ENCODE measurements around the gene PDE4D. TPM values are rescaled to one million over a fixed set of nuclear protein-coding genes. Genes with fewer than 3 reads are reported as not detected.

PDE4D gene
- total RNA-seq, 1 donor from 2014 or later = 44.8 TPM

- intact Hi-C loops (cut with DNase I) = no loop called here
- TF ChIP-seq CTCF (IDR thresholded peaks at IDR 0.05) = no peak
Measured at GRCh38 chr5:59583151-59583809, 310.2 kb downstream of the PDE4D start.

GRCh38 chr5:59582746-59583145, 310.8 kb downstream of the PDE4D start:
- peaks cover 0 to 2% of the 10 kb centered on the region in 2 donors for H3K4me1 ChIP-seq
- no peak for DNase-seq (ENCODE audit: low spot score in 2 of 2)
- intact Hi-C loops (cut with DNase I) = no loop called here
- no peak overlapping the region for H3K27ac ChIP-seq
- no peaks in the 10 kb centered on the region for H3K36me3 ChIP-seq
- TF ChIP-seq CTCF (IDR thresholded peaks at IDR 0.05) = no peak
- no peak overlapping the region for H3K4me3 ChIP-seq
- H3K9me3 ChIP-seq = no peaks in the 10 kb centered on the region
- H3K27me3 ChIP-seq = no peaks in the 10 kb centered on the region

More at GRCh38 chr5:59583151-59583809, 310.2 kb downstream of the PDE4D start:
- Histone ChIP-seq H3K27ac (no peak overlapping the region), H3K27me3 (no peaks in the 10 kb centered on the region), H3K36me3 (no peaks in the 10 kb centered on the region), H3K9me3 (no peaks in the 10 kb centered on the region), H3K4me3 (no peak overlapping the region), H3K4me1 (peaks cover 0 to 3% of the 10 kb centered on the region in 2 donors)
- no peak for DNase-seq (ENCODE audit: low spot score in 2 of 2)

- intact Hi-C loops (cut with DNase I) = no loop called here
- Histone ChIP-seq H3K4me3 (no peak overlapping the region), H3K4me1 (no peaks in the 10 kb centered on the region), H3K27ac (no peak overlapping the region), H3K27me3 (no peaks in the 10 kb centered on the region), H3K9me3 (no peaks in the 10 kb centered on the region), H3K36me3 (no peaks in the 10 kb centered on the region)
- TF ChIP-seq CTCF (IDR thresholded peaks at IDR 0.05) = no peak
- no peak for DNase-seq (ENCODE audit: low spot score in 2 of 2)
Measured at GRCh38 chr5:59579824-59580167, 313.7 kb downstream of the PDE4D start.

GRCh38 chr5:59579101-59579823, 314.3 kb downstream of the PDE4D start:
- H3K36me3 ChIP-seq = no peaks in the 10 kb centered on the region
- H3K4me3 ChIP-seq = no peak overlapping the region
- H3K4me1 ChIP-seq = no peaks in the 10 kb centered on the region
- intact Hi-C loops (cut with DNase I) = no loop called here
- no peak overlapping the region for H3K27ac ChIP-seq
- no peak for DNase-seq (ENCODE audit: low spot score in 2 of 2)
- H3K27me3 ChIP-seq = no peaks in the 10 kb centered on the region
- no peaks in the 10 kb centered on the region for H3K9me3 ChIP-seq
- TF ChIP-seq CTCF (IDR thresholded peaks at IDR 0.05) = no peak

GRCh38 chr5:59577485-59577884, 316.0 kb downstream of the PDE4D start:
- Histone ChIP-seq H3K4me1 (no peaks in the 10 kb centered on the region), H3K9me3 (no peaks in the 10 kb centered on the region), H3K27ac (no peak overlapping the region), H3K27me3 (no peaks in the 10 kb centered on the region), H3K36me3 (no peaks in the 10 kb centered on the region), H3K4me3 (no peak overlapping the region)
- DNase-seq (ENCODE audit: low spot score in 2 of 2) = no peak
- intact Hi-C loops (cut with DNase I) = no loop called here
- no peak for TF ChIP-seq CTCF (IDR thresholded peaks at IDR 0.05)
